Measurements from ENCODE around the gene KIAA0825.

KIAA0825 gene

DNA sequence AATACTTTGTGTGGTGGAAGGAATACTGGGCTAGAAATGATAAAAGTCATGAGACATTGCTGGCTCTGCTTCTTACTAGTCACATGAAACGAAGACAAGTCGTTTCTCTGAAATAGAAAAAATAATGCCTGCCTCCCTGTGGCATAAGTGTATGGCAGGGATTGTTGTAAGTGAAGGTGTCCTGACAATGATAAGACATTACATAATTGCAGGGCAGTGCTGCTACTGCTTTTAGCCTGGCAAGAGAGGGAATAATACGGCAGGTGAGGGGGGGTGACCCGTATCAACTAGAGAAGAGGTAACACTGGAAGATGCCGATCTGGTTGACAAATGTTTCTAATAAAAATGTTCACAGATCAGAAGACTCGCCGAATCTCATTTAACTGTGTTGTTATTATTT, 314.3 kb downstream of the KIAA0825 start:
- no peak overlapping the region for H2AFZ ChIP-seq (ENCODE audit: insufficient read depth, low read length, poor library complexity)
- no peak overlapping the region for H3K4me3 ChIP-seq (ENCODE audit: low read depth, low read length)
- H2BK120ac ChIP-seq (ENCODE audit: insufficient read depth, low read length, poor library complexity): no peak overlapping the region
- no peak overlapping the region for H3K4ac ChIP-seq (ENCODE audit: low read depth, low read length)
- no peak overlapping the region for H4K8ac ChIP-seq (ENCODE audit: low read depth, low read length)
- H2BK5ac ChIP-seq (ENCODE audit: low read depth, low read length, poor library complexity): no peak overlapping the region
- H3K27me3 ChIP-seq (ENCODE audit: insufficient read depth, low read length): no peaks in the 10 kb centered on the region
- no peak overlapping the region for H4K12ac ChIP-seq (ENCODE audit: low read depth, low read length)
- no peak overlapping the region for H3K18ac ChIP-seq (ENCODE audit: low read length)
- H2BK12ac ChIP-seq (ENCODE audit: low read length): no peak overlapping the region
- no peak overlapping the region for H3K14ac ChIP-seq (ENCODE audit: low read length)
- H3K9me3 ChIP-seq (ENCODE audit: insufficient read depth, low read depth, low read length): no peaks in the 10 kb centered on the region
- no peaks in the 10 kb centered on the region for H3K36me3 ChIP-seq (ENCODE audit: control insufficient read depth in 1 of 2, insufficient read depth in 2 of 2, low read length in 2 of 2)
- H3K4me2 ChIP-seq (ENCODE audit: low read length): no peak overlapping the region
- H3K9ac ChIP-seq (ENCODE audit: low read length): no peak overlapping the region
- H3K79me1 ChIP-seq (ENCODE audit: low read length): no peaks in the 10 kb centered on the region
- H3K23ac ChIP-seq (ENCODE audit: low read length): no peak overlapping the region
- no peak overlapping the region for H2AK5ac ChIP-seq (ENCODE audit: low read length)
- no peaks in the 10 kb centered on the region for H3K4me1 ChIP-seq (ENCODE audit: control insufficient read depth in 1 of 2, insufficient read depth in 2 of 2, low read length in 2 of 2)
- H4K91ac ChIP-seq (ENCODE audit: low read depth, low read length): no peak overlapping the region
- no peak overlapping the region for H3K27ac ChIP-seq (ENCODE audit: low read depth, low read length)
- WGBS (ENCODE audit: extremely low coverage, insufficient coverage, insufficient read length): no CpG with 5 or more reads among the region's 7 CpGs
- H3K79me2 ChIP-seq (ENCODE audit: control insufficient read depth, insufficient read depth, low read length, poor library complexity): no peaks in the 10 kb centered on the region
- no peak for DNase-seq

DNA sequence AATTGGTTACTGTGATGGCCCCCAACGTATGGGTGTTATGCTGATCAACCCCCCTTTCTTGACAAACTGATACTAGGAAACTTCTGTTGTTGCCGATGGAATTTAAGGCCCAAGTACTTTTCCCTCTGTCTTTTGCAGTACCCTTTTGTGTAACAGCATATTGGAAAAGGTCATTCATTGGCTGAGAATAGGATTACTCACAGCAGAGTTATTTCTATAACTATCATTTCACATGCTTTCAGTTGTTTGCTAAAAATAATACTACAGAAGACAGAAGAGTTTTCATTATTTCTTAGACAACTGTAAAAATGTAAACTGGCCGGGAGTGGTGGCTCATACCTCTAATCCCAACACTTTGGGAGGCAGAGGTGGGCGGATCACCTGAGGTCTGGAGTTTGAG, 329.5 kb downstream of the KIAA0825 start:
- Histone ChIP-seq H4K12ac (ENCODE audit: low read depth, low read length) (no peak overlapping the region), H2AFZ (ENCODE audit: insufficient read depth, low read length, poor library complexity) (no peak overlapping the region), H3K36me3 (ENCODE audit: control insufficient read depth in 1 of 2, insufficient read depth in 2 of 2, low read length in 2 of 2) (no peaks in the 10 kb centered on the region), H3K79me1 (ENCODE audit: low read length) (no peaks in the 10 kb centered on the region), H3K4ac (ENCODE audit: low read depth, low read length) (no peak overlapping the region), H3K4me2 (ENCODE audit: low read length) (no peak overlapping the region), H3K14ac (ENCODE audit: low read length) (no peak overlapping the region), H3K27ac (ENCODE audit: low read depth, low read length) (no peak overlapping the region), H3K18ac (ENCODE audit: low read length) (no peak overlapping the region), H2BK12ac (ENCODE audit: low read length) (no peak overlapping the region), H3K4me1 (ENCODE audit: control insufficient read depth in 1 of 2, insufficient read depth in 2 of 2, low read length in 2 of 2) (no peaks in the 10 kb centered on the region), H4K91ac (ENCODE audit: low read depth, low read length) (no peak overlapping the region), H2BK120ac (ENCODE audit: insufficient read depth, low read length, poor library complexity) (no peak overlapping the region), H3K4me3 (ENCODE audit: low read depth, low read length) (no peak overlapping the region), H2AK5ac (ENCODE audit: low read length) (no peak overlapping the region), H3K9ac (ENCODE audit: low read length) (no peak overlapping the region), H3K27me3 (ENCODE audit: insufficient read depth, low read length) (no peaks in the 10 kb centered on the region), H4K8ac (ENCODE audit: low read depth, low read length) (no peak overlapping the region), H2BK5ac (ENCODE audit: low read depth, low read length, poor library complexity) (no peak overlapping the region), H3K79me2 (ENCODE audit: control insufficient read depth, insufficient read depth, low read length, poor library complexity) (no peaks in the 10 kb centered on the region), H3K23ac (ENCODE audit: low read length) (no peak overlapping the region), H3K9me3 (ENCODE audit: insufficient read depth, low read depth, low read length) (no peaks in the 10 kb centered on the region)
- no CpG with 5 or more reads among the region's 4 CpGs for WGBS (ENCODE audit: extremely low coverage, insufficient coverage, insufficient read length)
- no peak for DNase-seq

DNA sequence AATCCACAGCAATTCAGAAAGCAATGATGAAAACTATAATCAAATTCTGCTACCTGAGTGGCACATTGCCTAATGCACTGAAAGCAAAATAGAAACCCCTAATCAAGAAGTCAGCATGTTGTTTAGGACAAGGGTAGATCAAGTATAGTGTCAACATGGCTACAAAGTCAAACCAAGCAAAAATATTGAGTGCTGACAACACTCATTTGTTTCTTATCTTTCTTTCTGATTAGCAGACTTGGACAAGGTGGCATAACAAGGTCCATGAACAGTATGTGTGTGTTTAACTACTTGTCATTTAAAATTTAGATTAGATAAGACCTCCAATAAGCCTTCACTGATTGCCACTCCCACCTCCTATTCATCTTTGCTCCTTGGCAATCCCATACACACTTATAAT, 332.4 kb downstream of the KIAA0825 start:
- H3K4me2 ChIP-seq (ENCODE audit: low read length): no peak overlapping the region
- no peak overlapping the region for H2BK12ac ChIP-seq (ENCODE audit: low read length)
- no peak overlapping the region for H4K12ac ChIP-seq (ENCODE audit: low read depth, low read length)
- H3K4me1 ChIP-seq (ENCODE audit: control insufficient read depth in 1 of 2, insufficient read depth in 2 of 2, low read length in 2 of 2): no peaks in the 10 kb centered on the region
- no peaks in the 10 kb centered on the region for H3K36me3 ChIP-seq (ENCODE audit: control insufficient read depth in 1 of 2, insufficient read depth in 2 of 2, low read length in 2 of 2)
- no peak overlapping the region for H3K27ac ChIP-seq (ENCODE audit: low read depth, low read length)
- H2BK120ac ChIP-seq (ENCODE audit: insufficient read depth, low read length, poor library complexity): no peak overlapping the region
- no peak overlapping the region for H3K14ac ChIP-seq (ENCODE audit: low read length)
- H3K79me2 ChIP-seq (ENCODE audit: control insufficient read depth, insufficient read depth, low read length, poor library complexity): no peaks in the 10 kb centered on the region
- no peak overlapping the region for H2AFZ ChIP-seq (ENCODE audit: insufficient read depth, low read length, poor library complexity)
- H3K27me3 ChIP-seq (ENCODE audit: insufficient read depth, low read length): no peaks in the 10 kb centered on the region
- H2BK5ac ChIP-seq (ENCODE audit: low read depth, low read length, poor library complexity): no peak overlapping the region
- H3K4ac ChIP-seq (ENCODE audit: low read depth, low read length): no peak overlapping the region
- H4K8ac ChIP-seq (ENCODE audit: low read depth, low read length): no peak overlapping the region
- DNase-seq: no peak
- H3K18ac ChIP-seq (ENCODE audit: low read length): no peak overlapping the region
- no peak overlapping the region for H2AK5ac ChIP-seq (ENCODE audit: low read length)
- no peaks in the 10 kb centered on the region for H3K9me3 ChIP-seq (ENCODE audit: insufficient read depth, low read depth, low read length)
- H3K9ac ChIP-seq (ENCODE audit: low read length): no peak overlapping the region
- H3K79me1 ChIP-seq (ENCODE audit: low read length): no peaks in the 10 kb centered on the region
- no peak overlapping the region for H3K4me3 ChIP-seq (ENCODE audit: low read depth, low read length)
- H3K23ac ChIP-seq (ENCODE audit: low read length): no peak overlapping the region
- no peak overlapping the region for H4K91ac ChIP-seq (ENCODE audit: low read depth, low read length)

DNA sequence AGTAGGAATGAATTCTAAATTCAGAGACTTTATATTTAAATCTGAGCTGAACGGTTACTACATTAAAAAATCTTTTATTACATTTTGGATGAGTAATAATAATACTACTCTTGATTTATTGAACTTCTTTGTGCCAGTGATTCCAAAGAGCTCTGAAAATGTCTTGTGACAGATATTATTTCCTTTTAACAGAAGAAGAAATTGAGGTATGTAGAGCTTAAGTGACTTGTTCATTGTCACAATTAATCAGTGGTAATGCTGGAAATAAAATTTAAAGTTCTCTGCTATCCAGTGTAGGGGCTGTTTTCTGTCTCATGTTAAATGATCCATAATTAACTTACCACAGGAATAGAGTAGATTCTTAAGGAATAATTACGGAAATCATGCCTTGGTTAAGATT, 335.3 kb downstream of the KIAA0825 start:
- H3K23ac ChIP-seq (ENCODE audit: low read length): no peak overlapping the region
- H4K8ac ChIP-seq (ENCODE audit: low read depth, low read length): no peak overlapping the region
- H4K12ac ChIP-seq (ENCODE audit: low read depth, low read length): no peak overlapping the region
- no peak overlapping the region for H3K4ac ChIP-seq (ENCODE audit: low read depth, low read length)
- no peak overlapping the region for H3K4me3 ChIP-seq (ENCODE audit: low read depth, low read length)
- H3K18ac ChIP-seq (ENCODE audit: low read length): no peak overlapping the region
- H3K27ac ChIP-seq (ENCODE audit: low read depth, low read length): no peak overlapping the region
- no peak overlapping the region for H2BK5ac ChIP-seq (ENCODE audit: low read depth, low read length, poor library complexity)
- no peak overlapping the region for H2AK5ac ChIP-seq (ENCODE audit: low read length)
- H3K4me2 ChIP-seq (ENCODE audit: low read length): no peak overlapping the region
- no peak for DNase-seq
- H3K79me1 ChIP-seq (ENCODE audit: low read length): no peaks in the 10 kb centered on the region
- H2AFZ ChIP-seq (ENCODE audit: insufficient read depth, low read length, poor library complexity): no peak overlapping the region
- H3K27me3 ChIP-seq (ENCODE audit: insufficient read depth, low read length): no peaks in the 10 kb centered on the region
- H3K4me1 ChIP-seq (ENCODE audit: control insufficient read depth in 1 of 2, insufficient read depth in 2 of 2, low read length in 2 of 2): no peaks in the 10 kb centered on the region
- H3K9ac ChIP-seq (ENCODE audit: low read length): no peak overlapping the region
- no peak overlapping the region for H3K14ac ChIP-seq (ENCODE audit: low read length)
- no peaks in the 10 kb centered on the region for H3K9me3 ChIP-seq (ENCODE audit: insufficient read depth, low read depth, low read length)
- no CpG with 5 or more reads among the region's 2 CpGs for WGBS (ENCODE audit: extremely low coverage, insufficient coverage, insufficient read length)
- no peak overlapping the region for H2BK120ac ChIP-seq (ENCODE audit: insufficient read depth, low read length, poor library complexity)
- H3K36me3 ChIP-seq (ENCODE audit: control insufficient read depth in 1 of 2, insufficient read depth in 2 of 2, low read length in 2 of 2): no peaks in the 10 kb centered on the region
- no peak overlapping the region for H4K91ac ChIP-seq (ENCODE audit: low read depth, low read length)
- no peak overlapping the region for H2BK12ac ChIP-seq (ENCODE audit: low read length)
- no peaks in the 10 kb centered on the region for H3K79me2 ChIP-seq (ENCODE audit: control insufficient read depth, insufficient read depth, low read length, poor library complexity)

Data from trophoblast cell (in vitro differentiated cells and primary cell).